Measurements from ENCODE around the gene GLI3. TPM values are rescaled to one million over a fixed set of nuclear protein-coding genes. Genes with fewer than 3 reads are reported as not detected.

The GLI3 gene
- total RNA-seq: 4.3 and 7.1 TPM in 2 replicates

DNA sequence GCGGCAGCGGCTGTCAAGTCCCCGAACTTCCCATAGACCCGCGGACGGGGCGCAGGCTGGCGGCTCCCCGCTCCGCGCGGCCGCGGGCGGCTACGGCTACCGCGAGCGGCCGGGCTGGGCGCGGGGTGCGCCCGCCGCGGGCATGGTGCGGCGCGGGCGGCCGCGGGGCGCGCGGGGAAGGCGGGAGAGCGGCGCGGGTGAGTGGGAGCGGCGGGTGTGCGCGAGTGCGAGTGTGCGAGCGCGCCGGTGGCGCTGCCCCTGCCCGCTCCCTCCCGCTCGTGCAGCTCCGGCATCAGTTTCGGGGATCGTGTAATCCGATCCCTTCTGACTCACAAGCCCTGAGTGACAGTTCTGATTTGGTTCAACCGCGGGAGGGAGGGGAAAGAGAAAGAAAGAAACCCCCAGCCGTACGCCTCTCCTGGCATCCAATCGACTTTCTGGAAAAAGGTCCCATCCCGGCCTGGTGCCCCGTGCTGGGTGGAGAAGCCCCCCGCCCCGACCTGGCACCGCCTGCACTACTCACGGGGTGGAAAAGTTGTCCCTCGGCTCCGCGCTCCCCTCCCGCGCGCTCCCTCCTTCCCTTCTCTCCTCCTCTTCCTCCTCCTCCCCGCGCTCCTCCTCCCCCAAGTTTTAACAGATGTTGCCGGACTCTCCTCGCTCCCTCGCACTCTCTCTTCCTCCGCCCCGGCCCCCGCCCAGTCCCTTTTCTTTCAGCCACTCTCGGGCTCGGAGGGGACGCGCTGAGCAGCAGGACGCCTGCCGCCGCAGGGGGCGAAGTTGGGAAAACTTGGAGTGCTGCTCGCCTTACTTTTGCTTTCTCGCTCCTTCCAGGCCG, at the start of gene GLI3:
GLI3 (minus strand) TSS at position 234 of the 835 bp plus-strand sequence. CDS start 13,956 bp downstream, outside the sequence.
- peak within 1 kb of the TSS; percentile 92 for H3K4me3 ChIP-seq (ENCODE audit: low read depth, low read length)
- peak; percentile 95 for DNase-seq (ENCODE audit: low read depth)
- TF ChIP-seq, protein P1, sequence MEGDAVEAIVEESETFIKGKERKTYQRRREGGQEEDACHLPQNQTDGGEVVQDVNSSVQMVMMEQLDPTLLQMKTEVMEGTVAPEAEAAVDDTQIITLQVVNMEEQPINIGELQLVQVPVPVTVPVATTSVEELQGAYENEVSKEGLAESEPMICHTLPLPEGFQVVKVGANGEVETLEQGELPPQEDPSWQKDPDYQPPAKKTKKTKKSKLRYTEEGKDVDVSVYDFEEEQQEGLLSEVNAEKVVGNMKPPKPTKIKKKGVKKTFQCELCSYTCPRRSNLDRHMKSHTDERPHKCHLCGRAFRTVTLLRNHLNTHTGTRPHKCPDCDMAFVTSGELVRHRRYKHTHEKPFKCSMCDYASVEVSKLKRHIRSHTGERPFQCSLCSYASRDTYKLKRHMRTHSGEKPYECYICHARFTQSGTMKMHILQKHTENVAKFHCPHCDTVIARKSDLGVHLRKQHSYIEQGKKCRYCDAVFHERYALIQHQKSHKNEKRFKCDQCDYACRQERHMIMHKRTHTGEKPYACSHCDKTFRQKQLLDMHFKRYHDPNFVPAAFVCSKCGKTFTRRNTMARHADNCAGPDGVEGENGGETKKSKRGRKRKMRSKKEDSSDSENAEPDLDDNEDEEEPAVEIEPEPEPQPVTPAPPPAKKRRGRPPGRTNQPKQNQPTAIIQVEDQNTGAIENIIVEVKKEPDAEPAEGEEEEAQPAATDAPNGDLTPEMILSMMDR (IDR thresholded peaks at IDR 0.05; ENCODE audit: insufficient read depth, low read depth, low read length): peak; percentile 27

DNA sequence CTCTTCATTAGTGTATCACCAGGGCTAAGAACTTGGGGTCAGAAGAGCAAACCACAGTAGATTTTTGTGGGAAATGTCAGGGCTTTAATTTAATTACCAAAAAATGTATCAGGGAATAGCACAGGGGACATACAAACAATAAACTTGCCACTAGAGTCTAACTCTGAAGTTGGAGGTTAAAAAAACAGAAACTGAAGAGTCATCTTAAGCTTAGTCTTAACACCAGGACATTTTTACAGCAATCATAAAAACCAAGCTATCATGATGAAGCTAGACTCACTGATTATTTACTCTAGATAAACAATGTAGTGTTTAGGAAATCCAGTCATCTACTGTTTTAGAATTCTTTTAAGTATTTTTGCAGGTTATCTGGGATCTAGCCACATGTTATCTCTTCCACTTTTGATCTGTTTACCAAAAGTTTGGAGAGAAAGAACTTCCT, 48.4 kb upstream of the GLI3 start:
- no peak overlapping the region for H3K4me3 ChIP-seq (ENCODE audit: low read depth, low read length)
- TF ChIP-seq, protein P1 (IDR thresholded peaks at IDR 0.05; ENCODE audit: insufficient read depth, low read depth, low read length): no peak
- DNase-seq (ENCODE audit: low read depth): peak; percentile 89

DNA sequence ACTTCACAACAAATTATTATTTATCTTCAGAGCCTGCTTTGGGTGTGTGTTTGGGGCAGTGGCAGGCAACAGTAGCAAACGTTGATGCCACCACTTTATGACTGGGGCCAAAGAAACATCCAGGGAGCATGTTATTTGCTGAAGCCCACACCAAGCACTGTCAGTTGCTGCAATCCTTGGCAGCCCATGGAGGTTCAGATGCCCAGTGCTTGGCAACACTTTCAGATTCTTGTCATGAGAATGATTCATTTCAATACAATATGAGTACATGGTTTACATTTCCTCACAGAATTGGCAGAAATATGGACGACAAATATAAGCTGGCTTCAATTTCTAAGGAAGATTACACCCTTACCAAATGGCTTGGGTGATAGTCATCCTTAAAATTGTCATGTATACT, 46.5 kb upstream of the GLI3 start:
- no peak overlapping the region for H3K4me3 ChIP-seq (ENCODE audit: low read depth, low read length)
- TF ChIP-seq, protein P1 (IDR thresholded peaks at IDR 0.05; ENCODE audit: insufficient read depth, low read depth, low read length): no peak
- DNase-seq (ENCODE audit: low read depth): no peak

DNA sequence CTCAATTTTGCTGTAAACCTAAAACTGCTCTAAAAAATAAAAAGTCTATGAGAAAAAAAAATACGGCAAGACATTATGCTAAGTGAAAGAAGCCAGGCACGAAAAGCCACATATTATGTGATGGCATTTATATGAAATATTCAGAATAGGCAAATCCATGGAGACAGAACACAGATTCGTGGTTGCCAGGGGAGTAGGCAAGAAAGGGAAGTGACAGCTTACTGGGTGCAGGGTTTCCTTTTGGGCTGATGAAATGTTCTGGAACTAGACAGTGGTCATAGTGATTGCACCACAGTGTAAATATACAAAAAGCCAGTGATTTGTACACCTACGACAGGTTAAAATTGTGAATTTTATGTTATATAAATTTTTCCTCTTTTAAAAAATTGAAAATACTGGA, 41.3 kb upstream of the GLI3 start:
- DNase-seq (ENCODE audit: low read depth): no peak
- no peak overlapping the region for H3K4me3 ChIP-seq (ENCODE audit: low read depth, low read length)
- TF ChIP-seq, protein P1 (IDR thresholded peaks at IDR 0.05; ENCODE audit: insufficient read depth, low read depth, low read length): no peak

DNA sequence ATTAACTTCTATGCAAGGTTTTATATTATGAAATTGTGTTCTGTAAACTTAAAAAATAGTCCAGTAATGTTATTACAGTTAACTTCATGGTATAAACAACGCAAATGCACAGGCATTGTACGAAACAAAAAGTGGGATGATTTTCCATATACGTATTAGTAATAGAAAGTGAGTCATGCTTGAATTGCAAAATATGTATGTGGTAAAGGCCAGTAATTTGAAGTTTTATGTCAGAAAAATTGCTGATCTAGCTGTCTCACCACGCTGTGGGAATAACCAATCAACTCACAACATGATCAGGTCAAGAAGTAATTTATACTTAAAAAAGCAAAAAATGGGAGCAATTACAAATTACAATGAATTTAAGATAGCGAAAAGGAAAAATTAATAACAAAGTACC, 37.0 kb upstream of the GLI3 start:
- H3K4me3 ChIP-seq (ENCODE audit: low read depth, low read length): no peak overlapping the region
- DNase-seq (ENCODE audit: low read depth): peak; percentile 74
- TF ChIP-seq, protein P1 (IDR thresholded peaks at IDR 0.05; ENCODE audit: insufficient read depth, low read depth, low read length): no peak

DNA sequence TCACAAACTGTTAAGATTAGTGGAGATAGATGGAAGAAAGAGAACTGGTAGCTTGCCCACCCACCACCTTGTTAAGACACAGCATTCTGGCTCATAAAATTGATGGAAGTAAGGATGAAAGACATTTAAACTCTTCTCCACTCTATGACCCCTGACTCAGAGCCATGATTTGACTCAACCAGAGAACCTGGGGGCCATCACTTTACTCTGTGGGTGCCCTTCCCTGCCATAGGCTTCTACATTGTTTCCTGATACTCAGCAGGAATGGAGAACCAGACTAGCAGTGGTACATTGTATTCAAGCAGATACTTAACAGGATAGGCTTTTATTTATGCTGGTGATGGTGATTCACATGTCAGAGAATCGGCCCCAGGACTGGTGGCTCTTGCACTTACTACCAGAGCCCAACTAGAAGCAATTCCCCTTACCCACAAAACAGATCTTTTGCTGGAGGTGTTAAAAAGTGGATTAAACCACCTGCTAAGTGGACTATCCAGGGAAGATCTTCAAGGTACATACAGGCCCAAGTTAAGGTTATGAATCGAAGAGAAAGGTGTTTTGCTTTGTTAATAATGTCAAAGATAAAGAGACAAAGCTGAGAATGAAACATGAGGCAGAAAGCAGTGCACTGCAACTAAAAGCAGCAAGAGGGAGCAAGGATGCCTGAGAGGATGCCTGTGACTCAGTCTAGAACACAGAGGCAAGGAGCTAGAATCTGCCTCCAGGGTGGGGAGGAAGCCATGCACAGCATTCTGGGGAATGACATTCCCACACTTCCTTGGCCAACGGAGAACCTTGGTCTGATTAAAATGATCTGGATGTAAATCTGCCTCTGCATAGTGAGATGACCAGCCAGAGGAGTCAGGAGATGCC, 36.0 kb upstream of the GLI3 start:
- TF ChIP-seq, protein P1 (IDR thresholded peaks at IDR 0.05; ENCODE audit: insufficient read depth, low read depth, low read length): peak; percentile 73
- no peak overlapping the region for H3K4me3 ChIP-seq (ENCODE audit: low read depth, low read length)
- DNase-seq (ENCODE audit: low read depth): peak; percentile 48

Measured in fibroblast of villous mesenchyme (primary cell).